Heart left ventricle (tissue), 16 donors: Measurements from ENCODE around the gene S100A11. TPM values are rescaled to one million over a fixed set of nuclear protein-coding genes. Genes with fewer than 3 reads are reported as not detected.

Source experiments
- ATAC-seq, 4 donors: fragments of 200-7000 bp; cut with Tn5 transposase; one replicate each; pipeline ENCODE4 v1.9.1; 2020 to 2022; ENCODE audit warnings: moderate library complexity in 4 of 4, mild to moderate bottlenecking in 3 of 4, moderate number of reproducible peaks in 1 of 4
- DNase-seq, 5 donors: peaks; one replicate each; pipeline ENCODE4 v3.0.0-alpha.2; 2020
- H3K27ac ChIP-seq, 12 donors: fragments of 200-600 bp; sonication (generic) in 4 of 12; one replicate each; pipeline versions ENCODE4 v1.5.0 to v1.8.0; 2016 to 2022; ENCODE audit warnings: mild to moderate bottlenecking in 2 of 12
- H3K27me3 ChIP-seq, 9 donors: fragments of 200-600 bp; sonication (generic) in 2 of 9; one replicate each; pipeline versions ENCODE4 v1.5.1 to v1.8.0; 2016 to 2022; ENCODE audit warnings: mild to moderate bottlenecking in 3 of 9
- H3K36me3 ChIP-seq, 9 donors: fragments of 200-600 bp; sonication (generic) in 2 of 9; one replicate each; pipeline versions ENCODE4 v1.5.0 to v1.8.0; 2018 to 2022; ENCODE audit warnings: mild to moderate bottlenecking in 2 of 9
- H3K4me1 ChIP-seq, 12 donors: fragments of 200-600 bp; sonication (generic) in 4 of 12; one replicate each; pipeline versions ENCODE4 v1.5.0 to v1.8.0; 2016 to 2022; ENCODE audit warnings: mild to moderate bottlenecking in 3 of 12
- H3K4me3 ChIP-seq, 12 donors: fragments of 200-600 bp; sonication (generic) in 4 of 12; one replicate each; pipeline versions ENCODE4 v1.5.0 to v1.8.0; 2017 to 2022; ENCODE audit warnings: mild to moderate bottlenecking in 9 of 12, moderate library complexity in 4 of 12
- H3K9me3 ChIP-seq, 12 donors: fragments of 200-600 bp; sonication (generic) in 4 of 12; one replicate each; pipeline versions ENCODE4 v1.5.0 to v1.8.0; 2016 to 2022; ENCODE audit warnings: mild to moderate bottlenecking in 1 of 12
- POLR2A ChIP-seq, 2 donors: fragments of 450-650 bp; IDR thresholded peaks; one replicate each; pipeline ENCODE4 v1.6.1; 2017; ENCODE audit warnings: antibody characterized with exemption in 2 of 2, mild to moderate bottlenecking in 2 of 2, moderate library complexity in 2 of 2
- WGBS, 4 donors: extraction: QIAGEN DNeasy Blood & Tissue Kit in 2 of 4; methylation state at CpG; one replicate each; pipeline versions ENCODE4 v1.1.5 to v1.1.7; 2013 to 2018; 5-methylcytosine and 5-hydroxymethylcytosine counted together
- intact Hi-C, 10 donors: fragments of 100-400 bp; cut with DNase I; formaldehyde crosslinking; loops; one replicate each; pipeline versions ENCODE4 v1.11.1 to v1.14.2; 2022
- polyA plus RNA-seq, 2 donors: library from polyadenylated mRNA; stranded (reverse); fragments of 200-250 nt; gene quantifications; one replicate each; pipeline ENCODE4 v1.2.3, GENCODE V29; 2013
- total RNA-seq, 9 donors: library from RNA; depleted of rRNA in 2 of 9; stranded (reverse); fragments of >200 nt in 2 of 9; fragmentation: NEBNext Ultra II Directional in 3 of 9; extraction: Animal tissue kit (Norgen Biotek cat#: 25700) in 3 of 9; gene quantifications; one replicate each; pipeline versions ENCODE4 v1.1.0 to v1.2.4, GENCODE V29; 2016 to 2023
- TF ChIP-seq, protein P1 (sequence below), 12 donors: fragments of 200-600 bp; sonication (generic) in 4 of 12; IDR thresholded peaks; one replicate each; pipeline versions ENCODE4 v1.5.0 to v1.8.0; 2018 to 2022; ENCODE audit warnings: antibody characterized with exemption in 12 of 12, mild to moderate bottlenecking in 5 of 12
- donor health status: ischemic (EF 13 %, LVEDD 7.1; RV severe dilation, severe dysfunction).
- donor health status: healthy with polysubstance abuse.
- donor health status: DM: no; HTN: yes; CAD: no.
- donor health status: DM: no; HTN: no; CAD: no.
- donor health status: ischemic (EF 25% LVEDD 6.9; RV normal size, moderate dysfunction).
- donor health status: ischemic (EF 25% LVEDD 5.7; RV mildly dilated, moderate dysfunction).
- donor health status: healthy.
- donor health status: DM: yes; HTN: yes; CAD: no.
- donor health status: ischemic (EF 35%, LVEDD 5.7; RV mildly dilated, moderate dysfunction).
- donor health status: nonischemic (EF 11% LVEDD 7.7; RV severe dilation, severe dysfunction).
- donor health status: DM: yes; HTN: yes; CAD: no.
- donor health status: PGD.
- donor health status: ischemic (EF 29% LVEDD 5.4; RV normal size, mild dysfunction).
- donor health status: nonischemic (EF 23%, LVEDD 6.1; RV moderate dilation, normal function).

S100A11 gene
- total and polyA plus RNA-seq, 11 donors = 44.9 to 571 (median 114) TPM

DNA sequence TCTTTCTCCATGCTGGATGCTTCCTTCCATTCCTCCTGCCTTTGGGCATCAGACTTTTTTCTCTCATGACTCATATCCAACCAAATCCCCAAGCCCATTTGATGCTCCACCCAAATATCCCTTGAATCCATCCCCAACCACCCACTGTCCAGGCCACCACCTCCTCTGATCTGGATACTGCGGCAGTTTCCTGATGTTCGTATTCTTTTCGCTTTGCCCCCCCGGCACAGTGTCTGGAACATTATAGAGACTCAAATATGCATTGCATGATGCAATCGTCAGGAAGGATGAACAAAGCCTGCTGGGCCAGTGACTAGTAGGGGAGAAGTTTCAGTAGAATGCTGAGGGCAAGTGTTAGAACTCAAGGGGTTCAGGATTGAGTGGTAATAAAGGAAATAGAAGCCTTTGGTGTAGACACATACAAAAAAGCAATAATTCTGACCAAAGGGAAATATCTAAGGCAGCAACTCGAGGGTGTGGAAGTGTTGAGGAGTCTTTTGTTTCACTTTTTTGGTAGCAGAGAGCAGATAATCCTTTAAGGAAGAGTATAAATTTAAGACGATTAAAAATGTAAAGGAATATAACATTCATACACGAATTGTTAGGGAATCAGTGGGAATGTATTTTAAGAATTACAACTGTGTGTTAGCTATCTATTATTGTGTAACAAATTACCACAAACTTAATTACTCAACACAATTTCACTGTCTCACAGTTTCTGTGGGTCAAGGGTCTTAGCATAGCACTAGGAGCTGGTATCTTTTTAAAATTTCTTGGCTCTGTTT is 7.5 kb downstream of the S100A11 start:
- no peak overlapping the region for H3K4me3 ChIP-seq
- H3K27ac ChIP-seq = no peak overlapping the region
- peaks cover 0 to 42% (median 37%) of the 10 kb centered on the region in 9 donors for H3K36me3 ChIP-seq
- H3K27me3 ChIP-seq = no peaks in the 10 kb centered on the region
- ATAC-seq (no peak), DNase-seq (no peak)
- intact Hi-C loops = no loop called here
- 87 to 90% (median 89%) methylated on average over 8 of the region's 8 CpGs for WGBS, 4 donors
- TF ChIP-seq, protein P1, sequence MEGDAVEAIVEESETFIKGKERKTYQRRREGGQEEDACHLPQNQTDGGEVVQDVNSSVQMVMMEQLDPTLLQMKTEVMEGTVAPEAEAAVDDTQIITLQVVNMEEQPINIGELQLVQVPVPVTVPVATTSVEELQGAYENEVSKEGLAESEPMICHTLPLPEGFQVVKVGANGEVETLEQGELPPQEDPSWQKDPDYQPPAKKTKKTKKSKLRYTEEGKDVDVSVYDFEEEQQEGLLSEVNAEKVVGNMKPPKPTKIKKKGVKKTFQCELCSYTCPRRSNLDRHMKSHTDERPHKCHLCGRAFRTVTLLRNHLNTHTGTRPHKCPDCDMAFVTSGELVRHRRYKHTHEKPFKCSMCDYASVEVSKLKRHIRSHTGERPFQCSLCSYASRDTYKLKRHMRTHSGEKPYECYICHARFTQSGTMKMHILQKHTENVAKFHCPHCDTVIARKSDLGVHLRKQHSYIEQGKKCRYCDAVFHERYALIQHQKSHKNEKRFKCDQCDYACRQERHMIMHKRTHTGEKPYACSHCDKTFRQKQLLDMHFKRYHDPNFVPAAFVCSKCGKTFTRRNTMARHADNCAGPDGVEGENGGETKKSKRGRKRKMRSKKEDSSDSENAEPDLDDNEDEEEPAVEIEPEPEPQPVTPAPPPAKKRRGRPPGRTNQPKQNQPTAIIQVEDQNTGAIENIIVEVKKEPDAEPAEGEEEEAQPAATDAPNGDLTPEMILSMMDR (IDR thresholded peaks at IDR 0.05) = no peak
- no peak for TF ChIP-seq POLR2A (IDR thresholded peaks at IDR 0.05)
- no peaks in the 10 kb centered on the region for H3K9me3 ChIP-seq
- H3K4me1 ChIP-seq = peaks cover 0 to 31% (median 8%) of the 10 kb centered on the region in 12 donors

DNA sequence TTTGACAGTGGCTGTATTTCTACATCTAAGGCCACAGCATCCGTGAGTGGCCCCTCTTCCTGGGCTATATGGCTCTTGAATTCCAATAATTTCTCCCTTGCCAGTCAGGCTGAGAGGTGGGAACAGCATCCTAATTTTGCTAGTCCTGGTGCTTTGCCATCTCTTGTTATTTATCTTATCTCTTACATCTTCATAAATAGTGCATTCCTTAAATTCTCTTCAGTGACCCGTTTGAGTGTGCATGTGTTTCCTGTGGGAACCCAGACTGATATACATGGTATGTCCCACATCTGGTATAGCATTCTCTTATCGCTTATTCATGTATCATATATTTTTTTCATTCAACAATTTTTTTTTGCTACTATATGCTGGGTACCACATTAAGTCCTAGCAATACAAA is 9.9 kb downstream of the S100A11 start:
- WGBS, 4 donors = 47 to 53% (median 49%) methylated on average over 3 of the region's 3 CpGs
- ATAC-seq (no peak), DNase-seq (no peak)
- Histone ChIP-seq H3K36me3 (peaks cover 0 to 18% (median 15%) of the 10 kb centered on the region in 9 donors), H3K4me1 (peaks cover 0 to 7% (median 0%) of the 10 kb centered on the region in 12 donors), H3K9me3 (no peaks in the 10 kb centered on the region), H3K4me3 (no peak overlapping the region), H3K27ac (no peak overlapping the region), H3K27me3 (no peaks in the 10 kb centered on the region)
- no peak for TF ChIP-seq POLR2A (IDR thresholded peaks at IDR 0.05)
- intact Hi-C loops = no loop called here

DNA sequence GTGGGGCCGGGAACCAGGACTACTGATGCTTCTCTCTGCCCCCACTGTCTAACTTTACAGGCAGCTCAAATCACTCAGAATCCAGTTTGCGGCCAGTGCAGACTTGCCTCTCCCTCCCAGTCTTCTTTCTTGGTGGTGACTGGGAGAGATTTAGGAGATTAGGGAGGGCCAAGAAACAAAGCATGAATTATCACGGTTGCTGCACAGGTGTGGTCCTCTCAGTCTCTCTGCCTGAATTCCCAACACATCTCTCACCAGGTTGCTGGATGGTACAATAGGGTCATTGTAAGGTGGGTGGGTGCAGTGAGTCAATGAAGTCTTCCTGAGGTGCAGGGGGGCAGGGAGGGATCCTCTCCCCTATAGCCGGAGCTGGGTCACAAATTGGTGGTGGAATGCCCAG is 12.6 kb downstream of the S100A11 start:
- no peaks in the 10 kb centered on the region for H3K4me1 ChIP-seq
- no peak overlapping the region for H3K4me3 ChIP-seq
- no peak for ATAC-seq
- no peak overlapping the region for H3K27ac ChIP-seq
- no peaks in the 10 kb centered on the region for H3K9me3 ChIP-seq
- no peaks in the 10 kb centered on the region for H3K27me3 ChIP-seq
- DNase-seq = no peak
- 78 to 93% (median 88%) methylated on average over 4 of the region's 4 CpGs for WGBS, 4 donors
- intact Hi-C loops = no loop called here
- H3K36me3 ChIP-seq = no peaks in the 10 kb centered on the region
- TF ChIP-seq, protein P1 (IDR thresholded peaks at IDR 0.05) = no peak
- TF ChIP-seq POLR2A (IDR thresholded peaks at IDR 0.05) = no peak

DNA sequence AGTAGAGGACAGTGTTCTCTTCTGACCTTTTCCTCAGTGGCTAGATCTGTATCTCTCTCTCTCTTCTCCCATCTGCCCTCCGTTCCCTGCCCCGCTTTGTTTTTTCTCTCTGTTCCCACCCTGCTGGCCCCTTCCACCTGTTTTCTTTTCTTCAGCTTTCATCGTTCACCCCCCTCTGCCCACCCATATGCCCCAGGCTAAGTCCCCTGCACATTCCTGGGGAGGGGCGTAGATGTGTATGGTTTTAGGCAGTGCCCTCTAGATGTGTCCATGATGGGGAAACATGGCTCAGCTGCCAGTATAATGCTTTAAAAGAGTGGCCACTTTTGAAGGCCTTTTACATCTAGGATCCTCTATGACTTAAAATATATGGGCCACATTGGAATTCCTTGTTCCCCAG is 13.6 kb downstream of the S100A11 start:
- Histone ChIP-seq H3K4me1 (no peaks in the 10 kb centered on the region), H3K9me3 (no peaks in the 10 kb centered on the region), H3K27ac (no peak overlapping the region), H3K27me3 (no peaks in the 10 kb centered on the region), H3K36me3 (no peaks in the 10 kb centered on the region), H3K4me3 (no peak overlapping the region)
- ATAC-seq (no peak), DNase-seq (no peak)
- intact Hi-C loops = no loop called here
- TF ChIP-seq POLR2A (IDR thresholded peaks at IDR 0.05) = no peak
- TF ChIP-seq, protein P1 (IDR thresholded peaks at IDR 0.05) = no peak
- 91 to 95% (median 94%) methylated on average over 4 of the region's 4 CpGs for WGBS, 4 donors
